Sciatic nerve (tissue), 2 donors: ENCODE results near the gene STRIT1. TPM values are rescaled to one million over a fixed set of nuclear protein-coding genes. Genes with fewer than 3 reads are reported as not detected.
A peak's percentile ranks its signal among the peaks of the same experiment; 100 is the strongest.

Source experiments
- ATAC-seq: fragments of 200-7000 bp; cut with Tn5 transposase; one replicate; pipeline ENCODE4 v1.9.1; 2020; ENCODE audit warnings: mild to moderate bottlenecking, moderate library complexity
- DNase-seq: peaks from one replicate; pipeline ENCODE4 v3.0.0-alpha.2; 2020; ENCODE audit warnings: low spot score
- intact Hi-C: fragments of 100-400 bp; cut with DNase I; formaldehyde crosslinking; loops from one replicate; pipeline ENCODE4 v1.14.2; 2022
- total RNA-seq: library from RNA; stranded (reverse); fragmentation: NEBNext Ultra II Directional; extraction: Animal tissue kit (Norgen Biotek cat#: 25700); gene quantifications from one replicate; pipeline ENCODE4 v1.2.1, GENCODE V29; 2021
- donor health status: DM: no; HTN: no; CAD: no.
- donor health status: DM: no; HTN: no; CAD: no.

STRIT1 gene
- total RNA-seq, result not detected

DNA sequence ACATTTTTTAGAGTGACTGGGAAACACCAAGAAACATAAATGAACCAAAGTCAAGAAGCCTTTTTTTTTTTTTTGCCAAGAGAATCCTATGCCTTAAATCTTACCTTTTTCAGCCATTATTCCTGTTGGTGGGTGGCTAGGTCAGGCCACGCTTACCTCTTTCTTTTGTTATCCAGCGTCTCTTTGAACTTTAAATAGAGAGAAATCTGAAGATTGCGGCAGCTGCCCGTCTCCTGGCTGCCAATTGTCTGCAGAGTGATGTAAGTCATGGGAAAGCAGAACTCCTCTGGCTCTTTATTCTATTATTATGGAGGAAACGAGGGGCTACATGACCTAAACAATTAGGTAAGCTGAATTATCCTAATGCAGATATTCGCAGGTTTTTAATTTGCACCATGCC lies at the start of gene STRIT1:
TSS of gene STRIT1 (minus strand) at position 168 of the 400 bp plus-strand sequence.
- ATAC-seq, result no peak

DNA sequence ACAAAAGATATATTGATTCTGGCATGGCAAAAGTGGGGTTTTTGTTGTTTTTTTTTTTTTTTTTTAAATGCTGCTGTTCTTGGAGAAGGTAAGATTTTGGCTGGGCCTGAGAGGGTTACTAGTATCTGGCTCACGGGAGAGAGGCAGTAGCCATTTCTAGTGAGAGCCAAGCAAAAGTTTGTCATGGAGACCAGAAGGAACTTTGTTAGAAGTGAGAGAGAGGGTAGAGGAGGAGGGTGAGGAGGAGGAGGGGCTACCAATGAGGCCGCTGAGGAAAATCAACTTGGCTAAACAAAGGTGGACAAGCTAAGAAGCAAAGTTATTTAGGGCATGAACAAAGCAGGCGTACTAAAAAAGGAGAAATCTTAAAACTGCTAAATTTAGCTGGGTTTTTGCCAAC lies 48.9 kb upstream of the STRIT1 start:
- no peak for ATAC-seq
- intact Hi-C loops, result no loop called here
- DNase-seq, result no peak

More for the DNA sequence above, at the start of gene STRIT1:
- intact Hi-C loops, result no loop called here
- no peak for DNase-seq

DNA sequence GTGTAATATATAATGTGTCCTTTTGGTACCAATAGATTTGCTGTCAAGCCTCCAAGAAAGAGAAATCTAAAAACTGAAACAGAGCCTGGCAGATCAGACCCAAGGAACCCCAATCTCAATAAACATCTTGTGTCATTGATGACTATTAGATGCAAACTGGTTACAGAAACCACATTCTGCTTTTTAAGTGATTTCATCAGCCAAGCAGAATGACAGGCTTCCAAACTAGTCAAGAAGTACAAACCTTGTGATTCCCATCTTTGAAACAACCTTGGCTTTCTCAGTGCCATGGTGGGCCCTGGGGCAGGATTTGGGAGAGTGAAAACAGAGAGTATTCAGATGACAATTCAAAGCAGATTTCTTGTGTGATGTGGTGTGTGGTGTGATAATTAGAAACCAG lies 45.6 kb upstream of the STRIT1 start:
- intact Hi-C loops, result no loop called here

DNA sequence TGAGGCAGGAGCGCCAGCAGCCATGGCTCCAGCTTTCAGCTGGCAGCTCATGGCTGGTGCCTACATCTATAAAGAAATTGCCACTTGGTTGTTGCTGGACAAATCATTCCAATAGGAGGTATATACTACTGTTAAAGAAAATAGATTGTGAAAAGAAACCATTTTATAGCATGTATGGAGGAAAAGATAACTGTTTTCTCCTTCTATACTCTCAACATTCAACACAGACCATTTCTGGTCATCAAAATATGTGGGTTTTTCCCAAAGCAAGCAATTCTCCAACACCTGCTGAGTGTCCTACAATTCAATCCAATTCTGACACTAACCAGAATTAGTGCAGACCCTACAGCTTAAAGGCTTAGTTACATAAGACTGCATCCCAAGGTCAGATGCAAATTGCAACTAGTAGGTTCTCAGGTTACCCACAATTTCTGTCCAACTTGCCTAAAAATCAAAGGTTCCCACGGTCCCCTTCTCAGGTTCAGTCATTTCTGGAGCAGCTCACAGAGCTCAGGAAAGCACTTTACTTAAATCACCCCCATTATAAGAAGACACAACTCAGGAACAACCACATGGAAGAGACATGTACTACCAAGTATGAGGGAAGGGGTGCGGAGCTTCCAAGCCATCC lies 42.4 kb upstream of the STRIT1 start:
- ATAC-seq (no peak), DNase-seq (no peak)
- intact Hi-C loops, result no loop called here

More for the DNA sequence above, 45.6 kb upstream of the STRIT1 start:
- no peak for ATAC-seq
- DNase-seq, result no peak

DNA sequence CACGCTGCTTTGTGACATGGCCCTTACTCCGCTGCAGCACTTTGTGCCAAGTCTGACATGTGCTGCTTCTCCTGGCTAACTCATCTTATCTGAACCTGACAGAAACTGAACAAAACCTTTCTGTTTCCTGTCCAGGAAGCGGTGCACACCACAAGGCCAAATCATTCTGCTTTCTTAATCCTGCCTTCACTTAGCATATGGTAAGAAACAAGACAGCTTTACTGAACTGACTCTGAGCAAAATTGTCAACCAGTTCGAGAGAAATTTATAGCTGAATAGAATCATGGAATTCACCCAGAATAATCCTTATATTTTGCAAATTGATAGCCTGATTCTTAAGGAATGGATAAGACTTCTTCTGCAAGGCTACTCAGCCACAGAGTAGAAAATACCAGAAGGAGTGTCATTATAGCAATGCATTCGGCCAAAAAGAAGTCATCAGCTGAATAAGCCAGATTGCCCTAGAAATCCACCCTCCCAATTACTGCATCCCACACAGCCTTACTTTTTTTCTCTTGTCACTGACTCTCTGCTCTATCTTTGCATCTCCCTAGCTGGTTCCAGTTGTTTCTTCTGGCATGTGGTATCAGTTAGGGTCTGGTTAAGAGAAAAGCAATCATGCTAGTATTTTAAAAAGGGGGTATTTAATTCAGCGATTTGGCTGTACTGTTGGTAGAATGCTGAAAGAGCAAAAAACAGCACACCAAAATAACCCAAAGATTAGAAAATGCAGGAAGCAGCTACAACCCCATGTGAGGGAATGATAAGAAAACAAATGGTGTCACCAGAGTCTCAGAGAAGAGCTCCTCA lies 41.6 kb upstream of the STRIT1 start:
- intact Hi-C loops, result no loop called here
- ATAC-seq, result peak; percentile 30
- DNase-seq, result no peak

DNA sequence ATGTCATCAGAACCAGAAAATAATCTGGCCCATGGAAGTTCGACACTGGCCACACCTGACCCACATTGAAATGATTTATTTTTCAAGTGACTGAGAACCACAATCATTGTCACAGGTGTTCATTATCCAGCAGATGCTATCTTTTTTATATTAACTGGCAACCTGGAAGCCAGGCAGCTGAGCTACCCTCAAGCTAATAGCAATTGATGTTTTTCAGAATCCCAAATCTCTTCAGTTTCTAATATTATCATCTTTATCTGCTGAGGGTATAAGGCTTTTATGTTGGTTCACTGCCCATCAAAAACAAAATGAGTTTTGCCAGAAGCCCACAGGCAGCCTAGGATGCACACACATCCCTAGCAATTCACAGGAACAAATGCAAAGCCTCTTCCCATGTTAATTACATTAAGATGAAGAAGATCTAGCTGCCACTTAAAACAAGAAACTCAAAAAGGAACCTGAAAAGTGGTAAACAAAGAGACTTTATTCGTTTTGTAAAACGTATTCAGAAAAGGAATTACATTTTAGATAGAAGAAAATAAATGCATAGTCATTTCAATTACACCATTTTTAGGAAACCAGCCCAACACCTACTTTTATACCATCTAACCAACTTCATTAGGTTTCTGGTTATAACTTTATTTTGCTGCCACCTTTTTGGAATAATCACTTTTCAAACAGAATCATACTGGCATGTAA lies 40.9 kb upstream of the STRIT1 start:
- intact Hi-C loops, result no loop called here

DNA sequence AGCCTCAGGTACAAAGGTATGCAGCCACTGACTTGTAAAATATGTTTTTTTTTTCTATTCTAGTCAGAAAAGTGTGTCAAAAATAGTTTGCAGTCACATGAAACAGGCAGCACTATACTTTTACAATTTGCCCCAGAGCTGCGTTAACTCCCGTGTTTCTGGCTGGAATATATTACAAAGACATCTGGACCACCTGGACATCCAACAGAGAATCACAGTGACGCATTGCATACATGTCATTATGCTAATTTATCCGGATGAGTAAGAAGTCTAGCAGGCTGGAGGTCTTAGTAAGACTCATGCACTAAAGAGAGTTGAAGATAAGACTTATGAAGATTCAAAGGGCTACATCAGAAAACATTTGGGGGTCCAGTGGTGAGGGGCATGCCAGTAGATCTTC lies 39.2 kb upstream of the STRIT1 start:
- ATAC-seq (no peak), DNase-seq (no peak)
- intact Hi-C loops, result no loop called here

More for the DNA sequence above, 40.9 kb upstream of the STRIT1 start:
- ATAC-seq, result no peak
- DNase-seq, result no peak

DNA sequence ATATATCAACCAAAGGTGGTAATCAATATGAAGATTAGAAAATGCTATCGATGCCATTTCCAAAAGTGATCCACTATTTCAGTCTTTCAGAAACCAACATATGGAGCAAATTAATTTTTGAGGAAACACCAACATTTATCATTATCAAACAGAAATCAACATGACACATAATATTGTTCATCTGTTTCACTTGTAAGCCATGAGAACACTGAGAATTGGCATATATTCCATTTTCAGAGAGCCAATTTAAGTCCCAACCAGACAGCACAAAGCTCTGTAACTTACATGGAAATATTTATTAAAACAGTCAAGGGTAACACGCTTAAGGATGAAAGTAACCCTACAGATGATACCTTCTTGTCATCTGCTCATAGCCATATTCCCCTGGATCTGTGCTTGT lies 37.6 kb upstream of the STRIT1 start:
- intact Hi-C loops, result no loop called here
- ATAC-seq (no peak), DNase-seq (no peak)

DNA sequence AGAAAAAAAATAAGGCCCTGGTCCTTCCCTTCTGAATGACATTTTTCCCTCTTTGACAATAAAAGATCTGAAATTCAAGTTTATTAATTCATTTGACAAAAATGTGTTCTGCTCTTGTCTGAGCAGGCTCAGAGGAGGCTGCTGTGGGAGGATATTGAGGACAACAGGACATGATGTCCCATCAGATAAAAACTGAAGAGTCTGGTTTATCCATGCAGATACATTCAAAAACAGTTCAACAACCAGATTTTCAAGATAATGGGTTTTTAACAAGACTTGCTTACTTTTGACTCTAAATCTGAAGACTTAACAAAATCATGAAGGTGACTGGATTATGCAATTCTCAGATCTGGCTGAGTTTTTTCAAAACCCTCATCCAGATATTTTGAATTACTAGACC lies 36.9 kb upstream of the STRIT1 start:
- intact Hi-C loops, result no loop called here
- ATAC-seq (no peak), DNase-seq (no peak)

DNA sequence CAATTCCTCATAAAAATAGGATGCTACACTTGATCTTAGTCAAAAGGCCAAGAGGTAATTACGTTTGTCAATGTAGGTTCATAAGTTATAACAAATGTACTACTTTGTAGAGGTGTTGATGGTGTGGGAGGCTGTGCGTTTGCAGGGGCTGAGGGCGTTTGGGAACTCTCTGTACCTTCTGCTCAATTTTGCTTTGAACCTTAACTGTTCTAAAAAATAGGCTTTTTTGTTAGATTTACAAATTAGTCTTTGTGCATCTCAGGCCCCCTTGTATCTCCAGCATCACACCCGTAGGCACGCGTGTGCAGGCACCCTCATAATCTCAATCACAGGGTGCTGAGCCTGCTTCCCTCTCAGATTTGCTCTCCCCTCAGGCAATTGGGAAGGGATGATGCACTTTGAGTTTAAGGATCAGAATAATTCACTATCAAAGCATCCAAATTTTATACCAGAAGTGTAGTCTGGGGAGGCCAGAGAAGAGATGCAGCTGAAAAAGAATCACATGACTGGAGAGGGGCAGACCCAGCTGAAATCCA lies 36.1 kb upstream of the STRIT1 start:
- intact Hi-C loops, result no loop called here
- ATAC-seq (no peak), DNase-seq (no peak)

DNA sequence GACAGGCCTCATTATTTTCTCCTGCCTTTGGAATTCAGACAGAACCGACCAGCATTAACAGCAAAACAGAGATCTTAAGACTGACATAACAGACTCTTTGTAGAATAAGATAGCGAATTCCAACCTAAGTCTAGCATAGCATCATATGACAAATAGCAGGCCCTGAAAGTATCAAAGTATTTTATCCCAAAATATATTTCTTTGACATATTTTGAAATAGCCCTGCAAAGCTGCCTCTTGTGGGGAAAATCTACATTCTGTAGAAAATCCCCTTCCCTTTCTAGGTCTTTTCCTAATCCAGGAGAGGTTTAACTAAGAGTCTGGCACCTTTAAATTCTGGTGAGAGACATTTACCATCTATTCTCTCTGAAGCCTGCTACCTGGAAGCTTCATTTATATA lies 34.4 kb upstream of the STRIT1 start:
- ATAC-seq (no peak), DNase-seq (no peak)
- intact Hi-C loops, result no loop called here

DNA sequence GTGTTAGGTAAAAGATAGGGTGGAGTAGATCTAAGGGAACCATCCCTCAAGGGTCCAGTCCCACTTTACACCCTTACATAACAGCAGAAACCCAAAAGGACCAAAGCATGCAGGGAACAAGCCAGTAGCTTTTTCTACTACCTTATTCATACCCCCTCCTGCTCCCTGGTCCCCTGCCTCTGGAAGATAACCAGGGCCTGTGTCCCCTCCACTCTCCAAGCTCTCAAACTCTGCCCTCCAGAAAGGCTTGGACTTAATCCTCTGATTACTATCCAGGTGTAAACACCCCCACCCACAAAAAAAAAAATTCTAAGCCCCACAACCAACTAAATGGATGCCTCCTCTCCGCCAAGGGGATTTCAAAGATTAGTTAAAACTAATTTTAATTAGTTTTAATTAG lies 33.9 kb upstream of the STRIT1 start:
- intact Hi-C loops, result no loop called here
- no peak for ATAC-seq
- no peak for DNase-seq

DNA sequence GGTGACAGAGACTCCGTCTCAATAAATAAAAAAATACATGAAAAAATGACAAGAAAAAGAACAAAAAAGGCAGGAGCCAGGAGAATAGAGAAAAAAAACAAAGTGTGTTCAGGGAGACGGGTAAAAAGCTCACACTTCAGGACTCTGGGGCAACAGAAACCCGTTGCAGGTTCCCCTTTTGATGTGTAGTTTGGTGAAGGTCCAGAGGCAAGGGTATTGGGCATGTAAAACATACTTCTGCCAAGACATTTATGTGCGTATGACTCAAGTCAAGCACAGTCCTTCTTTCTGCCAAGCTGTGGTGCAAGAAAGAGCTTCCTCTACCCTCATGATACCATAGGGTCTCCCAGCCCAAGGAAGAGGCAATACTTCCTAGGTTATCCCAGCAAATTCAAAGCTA lies 33.4 kb upstream of the STRIT1 start:
- intact Hi-C loops, result no loop called here
- ATAC-seq, result no peak

DNA sequence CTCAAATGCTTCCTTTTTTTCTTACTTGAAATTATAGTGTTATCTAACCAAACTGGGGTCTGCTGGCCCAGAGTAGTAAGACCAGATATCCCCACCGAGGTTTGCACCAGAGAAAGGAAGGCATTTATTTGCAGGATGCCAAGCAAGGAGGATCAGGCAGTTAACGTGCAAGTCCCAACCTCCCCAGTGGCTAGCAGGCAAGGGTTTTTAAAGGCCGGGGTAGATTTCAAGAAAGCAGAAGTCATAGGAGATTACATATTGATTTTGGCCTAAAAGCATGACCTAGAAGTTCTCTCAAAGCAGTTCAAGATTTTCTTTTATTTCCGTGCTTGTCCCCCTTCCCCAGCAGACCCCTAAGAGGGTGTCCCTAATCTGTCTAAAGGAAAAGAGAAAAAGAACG lies 32.8 kb upstream of the STRIT1 start:
- DNase-seq (no peak), ATAC-seq (no peak)
- intact Hi-C loops, result no loop called here

More for the DNA sequence above, 33.4 kb upstream of the STRIT1 start:
- DNase-seq, result no peak

DNA sequence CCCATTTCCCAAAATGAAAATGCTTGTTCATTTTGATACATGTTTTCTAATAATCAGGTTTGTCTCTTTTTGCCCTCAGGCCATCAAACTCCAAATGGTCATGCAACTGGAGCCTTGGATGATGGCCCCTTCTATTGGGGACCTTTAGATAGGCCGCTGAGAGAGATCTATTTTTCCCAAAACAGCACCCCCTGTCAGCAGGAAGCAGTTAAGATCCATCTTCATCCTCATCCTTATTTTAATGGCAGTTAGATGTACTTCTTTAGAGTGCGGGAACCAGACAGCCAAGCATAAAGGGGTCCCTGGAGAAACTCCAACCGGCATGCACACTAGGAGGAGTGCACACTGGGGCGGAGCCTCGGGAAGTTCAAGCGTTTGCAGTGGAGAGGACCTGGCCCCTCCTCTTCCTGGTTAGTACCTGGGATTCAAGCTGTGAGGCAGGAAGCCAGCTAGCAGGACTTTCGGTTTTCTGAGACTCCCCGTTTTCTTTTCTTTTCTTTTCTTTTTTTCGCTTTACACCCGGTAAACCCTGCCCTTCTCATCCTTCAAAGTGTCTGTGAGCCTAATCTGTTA lies 31.9 kb upstream of the STRIT1 start:
- DNase-seq, result no peak
- intact Hi-C loops, result no loop called here
- ATAC-seq, result no peak

DNA sequence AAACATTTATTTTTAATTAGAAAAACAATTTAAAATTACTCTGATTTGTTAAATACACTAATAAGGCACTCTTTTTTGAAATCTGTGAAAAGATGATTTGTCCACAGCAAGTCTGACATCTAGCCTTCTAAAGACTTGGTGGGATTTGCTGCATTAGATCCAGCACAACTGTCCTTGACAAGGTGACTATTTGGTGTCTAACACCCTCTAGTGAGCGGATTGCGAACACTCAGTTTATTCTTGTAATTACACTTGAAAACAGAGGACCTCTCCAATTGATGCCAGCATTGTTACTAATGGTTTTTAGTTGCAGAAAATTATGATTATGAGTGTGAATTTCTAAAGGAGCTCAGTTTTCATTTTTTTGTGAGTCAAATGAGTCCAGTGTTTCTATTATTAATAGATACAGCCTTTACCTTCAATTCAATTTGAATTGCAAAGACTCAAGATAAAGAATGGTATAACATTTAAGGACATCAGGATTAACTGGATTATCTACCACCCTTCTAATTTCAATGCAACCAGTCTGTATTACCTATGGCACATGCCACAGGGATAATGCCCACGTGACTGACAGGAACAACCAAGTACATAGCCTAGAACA lies 29.7 kb upstream of the STRIT1 start:
- peak; percentile 79 for ATAC-seq
- intact Hi-C loops, result no loop called here
- no peak for DNase-seq

DNA sequence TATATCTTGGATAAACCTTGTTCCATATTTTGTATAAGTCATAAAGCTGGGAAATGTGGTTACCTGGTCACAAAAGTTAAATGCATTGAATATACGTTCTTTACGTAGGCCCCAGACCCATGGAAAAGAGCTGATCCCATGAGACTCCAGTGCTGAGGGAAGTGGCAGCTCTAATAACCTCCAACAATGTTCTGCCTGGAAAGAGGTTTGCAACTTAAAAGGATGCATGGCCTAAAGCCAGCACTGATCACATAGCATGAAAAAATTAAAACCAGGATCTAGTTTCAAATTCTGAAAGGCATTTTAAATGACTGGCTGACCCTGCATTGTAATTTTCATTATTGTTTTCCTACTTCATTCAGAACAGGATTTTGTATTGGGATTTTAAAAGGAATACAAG lies 27.9 kb upstream of the STRIT1 start:
- intact Hi-C loops, result no loop called here
- ATAC-seq, result no peak
- DNase-seq, result no peak

DNA sequence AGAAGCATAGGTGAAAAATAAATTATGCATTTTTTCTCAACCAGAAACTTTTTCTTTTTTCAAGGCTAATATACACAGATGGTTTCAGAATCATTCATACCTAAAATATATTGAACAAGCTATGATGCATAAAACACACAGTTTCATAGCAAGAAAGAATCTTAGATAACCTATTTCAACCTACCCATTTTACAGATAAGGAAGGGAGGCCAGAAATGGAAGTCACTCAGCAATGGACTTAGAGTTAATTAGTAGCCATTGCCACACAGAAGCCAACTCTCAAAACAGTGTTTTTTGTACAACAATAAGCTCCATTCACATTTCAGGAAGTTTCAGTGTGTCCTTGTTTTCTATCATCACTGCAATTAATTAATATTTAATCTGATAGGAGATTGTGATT lies 27.5 kb upstream of the STRIT1 start:
- no peak for ATAC-seq
- DNase-seq, result no peak
- intact Hi-C loops, result no loop called here

DNA sequence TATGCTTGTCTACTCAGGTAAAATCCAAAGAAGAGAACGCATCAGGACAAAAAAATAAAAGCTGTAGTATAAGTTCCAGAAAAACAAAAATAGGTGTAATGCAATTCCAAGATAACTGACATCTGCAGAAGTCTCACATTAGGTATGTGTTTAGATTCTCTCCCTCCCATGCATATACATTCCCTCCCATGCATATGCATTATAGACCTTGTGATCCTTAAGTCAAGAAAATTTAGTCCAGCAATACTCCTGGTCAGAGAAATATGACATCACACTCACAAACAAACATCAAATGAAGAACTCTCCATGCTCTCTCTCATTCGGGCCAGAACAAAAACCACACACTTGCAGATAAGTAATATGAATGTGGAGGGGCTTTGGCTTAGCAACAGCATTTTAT lies 25.3 kb upstream of the STRIT1 start:
- ATAC-seq (no peak), DNase-seq (no peak)
- intact Hi-C loops, result no loop called here
